ENCODE measurements around the gene ZNF697. TPM values are rescaled to one million over a fixed set of nuclear protein-coding genes. Genes with fewer than 3 reads are reported as not detected.
A peak's percentile ranks its signal among the peaks of the same experiment; 100 is the strongest.

The ZNF697 gene
- total RNA-seq, 1 experiment from 2014 or later = not detected

DNA sequence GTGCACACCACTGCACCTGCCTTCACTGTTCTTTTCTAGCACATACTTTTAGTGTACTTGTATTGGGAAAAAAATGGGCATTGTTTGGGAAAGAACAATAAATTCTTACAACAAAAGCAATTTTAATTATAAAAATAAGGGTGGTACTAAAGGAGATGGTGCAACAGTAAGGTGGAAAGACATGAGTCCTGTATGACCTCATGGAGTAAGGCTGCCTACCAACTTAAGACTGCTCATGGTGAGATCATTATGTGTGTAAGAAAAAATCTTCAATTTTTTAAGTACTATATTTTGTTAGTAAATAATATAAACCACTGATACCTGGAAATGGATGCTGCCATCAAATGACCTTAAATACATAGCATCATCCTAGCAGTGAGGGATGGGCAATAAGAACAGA is 34.1 kb upstream of the ZNF697 start:
- no peaks in the 10 kb centered on the region for H3K9me2 ChIP-seq (replicated peaks; ENCODE audit: insufficient read depth, low read length)
- no peak for DNase-seq
- no peaks in the 10 kb centered on the region for H3K36me3 ChIP-seq (ENCODE audit: insufficient read depth, low read length)
- no peak overlapping the region for H3K9ac ChIP-seq (ENCODE audit: low read length)
- no peak overlapping the region for H3K27ac ChIP-seq (ENCODE audit: low read length)
- H2AFZ ChIP-seq (ENCODE audit: low read length) = no peak overlapping the region
- no peak overlapping the region for H3K4me2 ChIP-seq (ENCODE audit: low read depth, low read length, poor library complexity, severe bottlenecking)
- no peaks in the 10 kb centered on the region for H3K4me1 ChIP-seq (ENCODE audit: low read length)
- H3K27me3 ChIP-seq (ENCODE audit: low read length) = no peaks in the 10 kb centered on the region
- H4K20me1 ChIP-seq (ENCODE audit: insufficient read depth, low read depth, low read length) = no peaks in the 10 kb centered on the region
- H3K9me3 ChIP-seq (ENCODE audit: low read length) = no peaks in the 10 kb centered on the region
- H3K4me3 ChIP-seq (ENCODE audit: low read length) = no peak overlapping the region
- no peaks in the 10 kb centered on the region for H3K79me2 ChIP-seq (ENCODE audit: low read length)

DNA sequence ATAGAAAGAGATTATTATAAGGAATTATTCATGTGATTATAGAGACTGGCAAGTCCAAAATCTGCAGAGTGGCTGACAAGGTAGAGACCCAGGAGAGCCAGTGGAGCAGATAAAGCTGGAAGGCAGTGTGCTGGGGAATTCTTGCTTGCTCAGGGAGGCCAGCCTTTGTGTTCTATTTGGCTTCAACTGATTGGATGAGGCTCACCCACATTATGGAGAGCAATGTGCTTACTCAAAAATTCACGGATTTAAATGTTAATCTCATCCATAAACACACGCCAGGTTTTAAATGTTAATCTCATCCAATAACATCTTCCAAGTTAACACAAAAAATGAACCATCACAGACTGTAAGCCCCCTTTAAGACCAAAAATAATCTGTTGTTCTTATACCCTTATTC is 33.5 kb upstream of the ZNF697 start:
- H3K9me3 ChIP-seq (ENCODE audit: low read length) = no peaks in the 10 kb centered on the region
- H3K36me3 ChIP-seq (ENCODE audit: insufficient read depth, low read length) = no peaks in the 10 kb centered on the region
- no peak overlapping the region for H2AFZ ChIP-seq (ENCODE audit: low read length)
- no peaks in the 10 kb centered on the region for H3K27me3 ChIP-seq (ENCODE audit: low read length)
- no peaks in the 10 kb centered on the region for H3K79me2 ChIP-seq (ENCODE audit: low read length)
- H3K4me1 ChIP-seq (ENCODE audit: low read length) = no peaks in the 10 kb centered on the region
- no peak overlapping the region for H3K4me2 ChIP-seq (ENCODE audit: low read depth, low read length, poor library complexity, severe bottlenecking)
- no peak overlapping the region for H3K4me3 ChIP-seq (ENCODE audit: low read length)
- no peak overlapping the region for H3K9ac ChIP-seq (ENCODE audit: low read length)
- no peak for DNase-seq
- no peaks in the 10 kb centered on the region for H3K9me2 ChIP-seq (replicated peaks; ENCODE audit: insufficient read depth, low read length)
- no peaks in the 10 kb centered on the region for H4K20me1 ChIP-seq (ENCODE audit: insufficient read depth, low read depth, low read length)
- H3K27ac ChIP-seq (ENCODE audit: low read length) = no peak overlapping the region

GRCh38 chr1:119680723-119681122 is 32.7 kb upstream of the ZNF697 start:
- Histone ChIP-seq H3K9me2 (replicated peaks; ENCODE audit: insufficient read depth, low read length) (no peaks in the 10 kb centered on the region), H3K4me3 (ENCODE audit: low read length) (no peak overlapping the region), H3K9ac (ENCODE audit: low read length) (no peak overlapping the region), H4K20me1 (ENCODE audit: insufficient read depth, low read depth, low read length) (no peaks in the 10 kb centered on the region), H2AFZ (ENCODE audit: low read length) (no peak overlapping the region), H3K36me3 (ENCODE audit: insufficient read depth, low read length) (no peaks in the 10 kb centered on the region), H3K79me2 (ENCODE audit: low read length) (no peaks in the 10 kb centered on the region), H3K27ac (ENCODE audit: low read length) (no peak overlapping the region), H3K27me3 (ENCODE audit: low read length) (no peaks in the 10 kb centered on the region), H3K4me2 (ENCODE audit: low read depth, low read length, poor library complexity, severe bottlenecking) (no peak overlapping the region), H3K9me3 (ENCODE audit: low read length) (no peaks in the 10 kb centered on the region), H3K4me1 (ENCODE audit: low read length) (no peaks in the 10 kb centered on the region)
- no peak for DNase-seq

- DNase-seq = no peak
- Histone ChIP-seq H3K79me2 (ENCODE audit: low read length) (no peaks in the 10 kb centered on the region), H3K4me1 (ENCODE audit: low read length) (no peaks in the 10 kb centered on the region), H3K36me3 (ENCODE audit: insufficient read depth, low read length) (no peaks in the 10 kb centered on the region), H3K4me2 (ENCODE audit: low read depth, low read length, poor library complexity, severe bottlenecking) (no peak overlapping the region), H3K27ac (ENCODE audit: low read length) (no peak overlapping the region), H3K4me3 (ENCODE audit: low read length) (no peak overlapping the region), H2AFZ (ENCODE audit: low read length) (no peak overlapping the region), H4K20me1 (ENCODE audit: insufficient read depth, low read depth, low read length) (no peaks in the 10 kb centered on the region), H3K9ac (ENCODE audit: low read length) (no peak overlapping the region), H3K9me3 (ENCODE audit: low read length) (no peaks in the 10 kb centered on the region), H3K27me3 (ENCODE audit: low read length) (no peaks in the 10 kb centered on the region), H3K9me2 (replicated peaks; ENCODE audit: insufficient read depth, low read length) (no peaks in the 10 kb centered on the region)
These were observed 32.1 kb upstream of the ZNF697 start for GRCh38 chr1:119680193-119680592.

DNA sequence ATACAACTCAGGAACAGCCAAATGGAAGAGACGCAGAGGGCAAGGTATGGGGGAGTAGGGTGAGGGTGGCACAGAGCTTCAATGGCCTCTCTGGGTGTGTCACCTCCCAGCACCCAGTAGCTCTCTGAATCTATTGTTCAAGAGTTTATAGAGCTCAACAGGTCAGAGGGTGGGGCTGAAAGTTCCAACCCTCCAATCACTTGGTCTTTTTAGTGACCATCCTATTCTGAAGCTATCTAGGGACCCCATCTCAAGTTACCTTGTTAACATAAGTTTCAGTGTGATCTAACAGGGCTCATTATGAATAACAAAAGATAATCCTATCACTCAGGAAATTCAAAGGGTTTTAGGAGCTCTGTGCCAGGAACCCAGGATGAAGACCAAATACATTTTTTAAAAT is 31.2 kb upstream of the ZNF697 start:
- H3K9me2 ChIP-seq (replicated peaks; ENCODE audit: insufficient read depth, low read length) = no peaks in the 10 kb centered on the region
- no peaks in the 10 kb centered on the region for H3K36me3 ChIP-seq (ENCODE audit: insufficient read depth, low read length)
- no peaks in the 10 kb centered on the region for H4K20me1 ChIP-seq (ENCODE audit: insufficient read depth, low read depth, low read length)
- DNase-seq = no peak
- no peaks in the 10 kb centered on the region for H3K9me3 ChIP-seq (ENCODE audit: low read length)
- no peaks in the 10 kb centered on the region for H3K27me3 ChIP-seq (ENCODE audit: low read length)
- H2AFZ ChIP-seq (ENCODE audit: low read length) = no peak overlapping the region
- no peaks in the 10 kb centered on the region for H3K79me2 ChIP-seq (ENCODE audit: low read length)
- H3K4me1 ChIP-seq (ENCODE audit: low read length) = no peaks in the 10 kb centered on the region; the same call in 1 of the 2 replicates
- no peak overlapping the region for H3K9ac ChIP-seq (ENCODE audit: low read length)
- no peak overlapping the region for H3K4me2 ChIP-seq (ENCODE audit: low read depth, low read length, poor library complexity, severe bottlenecking)
- no peak overlapping the region for H3K4me3 ChIP-seq (ENCODE audit: low read length)
- H3K27ac ChIP-seq (ENCODE audit: low read length) = no peak overlapping the region

GRCh38 chr1:119676571-119677206 is 28.6 kb upstream of the ZNF697 start:
- H2AFZ ChIP-seq (ENCODE audit: low read length) = no peak overlapping the region
- peaks cover 20% of the 10 kb centered on the region for H3K4me1 ChIP-seq (ENCODE audit: low read length)
- no peak overlapping the region for H3K4me3 ChIP-seq (ENCODE audit: low read length)
- H3K9ac ChIP-seq (ENCODE audit: low read length) = no peak overlapping the region
- no peak for DNase-seq
- no peak overlapping the region for H3K4me2 ChIP-seq (ENCODE audit: low read depth, low read length, poor library complexity, severe bottlenecking)
- H3K9me2 ChIP-seq (replicated peaks; ENCODE audit: insufficient read depth, low read length) = no peaks in the 10 kb centered on the region
- no peaks in the 10 kb centered on the region for H3K36me3 ChIP-seq (ENCODE audit: insufficient read depth, low read length)
- H4K20me1 ChIP-seq (ENCODE audit: insufficient read depth, low read depth, low read length) = no peaks in the 10 kb centered on the region
- H3K27me3 ChIP-seq (ENCODE audit: low read length) = no peaks in the 10 kb centered on the region
- no peak overlapping the region for H3K27ac ChIP-seq (ENCODE audit: low read length)
- no peaks in the 10 kb centered on the region for H3K79me2 ChIP-seq (ENCODE audit: low read length)
- no peaks in the 10 kb centered on the region for H3K9me3 ChIP-seq (ENCODE audit: low read length)

DNA sequence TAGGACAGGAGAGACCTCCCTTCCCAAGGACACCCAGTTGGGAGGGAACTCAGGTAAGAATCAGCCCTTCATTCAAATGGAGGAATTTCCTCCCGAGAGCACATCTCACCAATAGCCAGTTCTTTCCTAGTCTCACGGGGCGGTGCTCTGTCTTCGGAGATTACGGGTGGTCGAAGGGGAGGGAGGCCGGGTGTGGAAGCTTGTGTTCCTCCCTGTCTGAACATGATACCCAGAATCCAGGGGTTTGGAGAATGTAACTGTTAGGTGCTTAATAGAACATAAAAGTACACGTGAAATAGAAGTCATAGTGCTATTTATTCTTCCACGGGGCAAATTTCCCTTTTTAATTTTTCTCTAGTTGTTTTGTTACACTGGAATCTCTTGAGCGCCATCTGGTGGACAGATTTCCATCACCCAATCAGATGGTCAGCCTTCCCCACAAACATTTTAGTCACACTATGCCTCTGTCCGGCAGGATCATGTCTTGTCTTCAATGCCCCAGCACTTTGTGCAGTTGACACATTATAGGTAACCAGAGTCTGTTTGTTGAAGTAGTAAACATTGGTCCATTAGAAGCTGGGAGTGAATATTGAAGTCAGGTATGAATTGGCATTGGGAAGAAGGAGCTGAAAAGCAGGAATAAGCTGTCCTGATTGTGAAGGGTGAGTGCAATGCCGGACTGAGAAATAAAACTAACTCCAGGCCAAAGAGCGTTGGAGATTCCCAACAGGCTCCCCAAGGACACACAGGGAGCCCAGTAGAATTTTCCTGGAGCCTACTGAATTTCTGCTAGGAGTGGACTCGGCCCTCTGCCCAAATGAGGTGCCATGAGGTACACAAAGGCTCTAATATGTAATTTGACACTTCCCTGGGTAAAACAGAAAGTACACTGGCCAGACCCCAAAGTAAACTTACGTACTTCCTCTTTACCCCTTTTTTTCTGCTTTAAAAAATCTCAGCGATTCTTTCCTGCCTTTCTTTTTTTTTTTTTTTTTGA is 27.6 kb upstream of the ZNF697 start:
- H3K9me2 ChIP-seq (replicated peaks; ENCODE audit: insufficient read depth, low read length) = no peaks in the 10 kb centered on the region
- H3K27me3 ChIP-seq (ENCODE audit: low read length) = no peaks in the 10 kb centered on the region
- no peaks in the 10 kb centered on the region for H3K9me3 ChIP-seq (ENCODE audit: low read length)
- H3K79me2 ChIP-seq (ENCODE audit: low read length) = no peaks in the 10 kb centered on the region
- H2AFZ ChIP-seq (ENCODE audit: low read length) = no peak overlapping the region
- H3K4me2 ChIP-seq (ENCODE audit: low read depth, low read length, poor library complexity, severe bottlenecking) = no peak overlapping the region
- peak; percentile 88 for DNase-seq
- no peak overlapping the region for H3K9ac ChIP-seq (ENCODE audit: low read length)
- H3K27ac ChIP-seq (ENCODE audit: low read length) = no peak overlapping the region
- H4K20me1 ChIP-seq (ENCODE audit: insufficient read depth, low read depth, low read length) = no peaks in the 10 kb centered on the region
- H3K4me3 ChIP-seq (ENCODE audit: low read length) = no peak overlapping the region
- no peaks in the 10 kb centered on the region for H3K36me3 ChIP-seq (ENCODE audit: insufficient read depth, low read length)
- peaks cover 20% of the 10 kb centered on the region for H3K4me1 ChIP-seq (ENCODE audit: low read length)

DNA sequence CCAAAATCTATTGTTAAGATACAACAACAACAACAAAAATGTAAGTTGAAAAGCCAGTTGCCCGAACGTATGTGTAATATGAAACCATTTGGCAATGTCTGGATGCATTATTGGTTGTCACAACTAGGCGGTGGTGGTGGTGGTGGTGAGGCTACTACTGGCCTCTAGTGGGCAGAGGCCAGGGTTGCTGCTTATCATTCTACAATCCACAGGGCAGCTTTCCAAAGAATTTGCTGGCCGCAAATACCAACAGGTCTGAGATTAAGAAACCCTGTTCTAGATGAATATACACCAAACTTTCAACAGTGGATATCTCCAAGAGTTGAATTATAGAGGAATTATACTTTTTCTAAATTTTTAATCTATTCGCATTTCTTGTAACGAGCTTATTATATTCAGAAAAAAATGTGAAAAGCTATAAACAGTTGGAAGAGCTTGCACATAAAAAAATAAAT is 26.8 kb upstream of the ZNF697 start:
- Histone ChIP-seq H3K4me1 (ENCODE audit: low read length) (peaks cover 20% of the 10 kb centered on the region), H2AFZ (ENCODE audit: low read length) (no peak overlapping the region), H3K4me2 (ENCODE audit: low read depth, low read length, poor library complexity, severe bottlenecking) (no peak overlapping the region), H3K27me3 (ENCODE audit: low read length) (no peaks in the 10 kb centered on the region), H3K27ac (ENCODE audit: low read length) (no peak overlapping the region), H3K9me3 (ENCODE audit: low read length) (no peaks in the 10 kb centered on the region), H3K36me3 (ENCODE audit: insufficient read depth, low read length) (no peaks in the 10 kb centered on the region), H3K79me2 (ENCODE audit: low read length) (no peaks in the 10 kb centered on the region), H3K9me2 (replicated peaks; ENCODE audit: insufficient read depth, low read length) (no peaks in the 10 kb centered on the region), H4K20me1 (ENCODE audit: insufficient read depth, low read depth, low read length) (no peaks in the 10 kb centered on the region), H3K9ac (ENCODE audit: low read length) (no peak overlapping the region), H3K4me3 (ENCODE audit: low read length) (no peak overlapping the region)
- DNase-seq = peak; percentile 77

All from Karpas-422 (cell line).